KOPT-K1 (cell line): ENCODE data around the gene CLTCL1.

ENCODE experiments used
- H3K27ac ChIP-seq: fragments of 200-600 bp; sonication (generic); 2 replicates; pipeline ENCODE4 v1.5.1; 2016; ENCODE audit warnings: antibody characterized with exemption, mild to moderate bottlenecking, low read depth, low read length; ENCODE audit not compliant: poor library complexity, severe bottlenecking
- H3K36me3 ChIP-seq: fragments of 200-600 bp; sonication (generic); 2 replicates; pipeline ENCODE4 v1.5.1; 2017; ENCODE audit warnings: antibody characterized with exemption, mild to moderate bottlenecking, low read length, moderate library complexity; ENCODE audit not compliant: insufficient read depth
- H3K9me3 ChIP-seq: fragments of 200-600 bp; sonication (generic); 2 replicates; pipeline ENCODE4 v1.5.1; 2017; ENCODE audit warnings: antibody characterized with exemption, low read length, mild to moderate bottlenecking; ENCODE audit not compliant: insufficient read depth, poor library complexity, severe bottlenecking

Gene CLTCL1

DNA sequence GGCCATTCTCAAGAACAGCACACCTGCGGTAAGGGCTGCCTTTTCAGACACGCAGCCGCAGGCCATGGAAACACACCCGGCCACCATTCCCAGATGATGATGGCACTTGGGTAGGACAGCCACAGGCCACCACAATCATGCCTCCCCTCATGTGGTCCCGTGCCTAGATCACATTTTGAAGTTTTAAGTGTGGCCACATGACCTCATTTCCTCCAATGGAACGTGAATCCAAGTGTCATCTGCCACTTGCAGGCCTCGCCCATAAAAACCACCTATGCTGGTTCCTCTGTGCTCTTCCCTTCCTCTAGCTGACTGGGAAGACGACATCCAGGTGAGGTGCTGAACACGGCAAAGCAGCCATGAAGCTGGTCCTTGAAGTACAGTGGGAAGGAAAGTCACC, 68.4 kb downstream of the CLTCL1 start:
- Histone ChIP-seq H3K36me3 (no peaks in the 10 kb centered on the region), H3K9me3 (no peaks in the 10 kb centered on the region), H3K27ac (no peak overlapping the region)

DNA sequence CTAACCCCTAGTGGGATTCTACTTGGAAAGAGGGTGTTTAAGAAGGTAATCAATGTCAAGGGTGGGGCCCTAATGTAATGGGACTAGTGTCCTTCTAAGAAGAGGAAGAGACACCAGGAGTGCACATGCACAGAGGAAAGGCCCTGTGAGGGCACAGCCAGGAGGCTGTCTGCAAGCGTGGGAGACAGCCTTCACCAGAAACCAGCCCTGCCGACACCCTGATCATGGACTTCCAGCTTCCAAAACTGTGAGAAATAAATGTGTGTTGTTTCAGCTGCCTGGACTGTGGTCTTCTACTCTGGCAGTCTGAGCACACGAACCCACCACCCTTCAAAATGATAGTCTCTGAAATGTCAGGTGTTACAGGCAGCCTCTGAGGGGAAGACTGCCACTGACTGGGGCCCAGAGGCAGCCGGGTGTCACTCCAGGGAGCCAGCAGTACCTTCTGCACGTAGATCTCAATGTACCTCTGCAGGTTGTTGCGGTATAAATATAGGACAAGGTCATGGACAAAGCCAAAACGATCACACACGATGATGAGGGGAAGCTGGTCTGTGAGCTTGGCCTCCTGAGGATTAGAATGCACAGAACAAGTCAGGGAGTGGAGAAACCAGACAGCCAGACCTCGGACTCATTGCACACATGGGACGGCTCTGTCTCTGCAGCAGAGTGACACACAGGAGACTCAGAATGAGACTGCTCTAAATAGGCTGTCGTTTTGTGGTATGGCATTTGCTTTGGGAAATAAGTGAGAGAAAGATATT, 69.1 kb downstream of the CLTCL1 start:
- Histone ChIP-seq H3K27ac (no peak overlapping the region), H3K9me3 (no peaks in the 10 kb centered on the region), H3K36me3 (no peaks in the 10 kb centered on the region)

DNA sequence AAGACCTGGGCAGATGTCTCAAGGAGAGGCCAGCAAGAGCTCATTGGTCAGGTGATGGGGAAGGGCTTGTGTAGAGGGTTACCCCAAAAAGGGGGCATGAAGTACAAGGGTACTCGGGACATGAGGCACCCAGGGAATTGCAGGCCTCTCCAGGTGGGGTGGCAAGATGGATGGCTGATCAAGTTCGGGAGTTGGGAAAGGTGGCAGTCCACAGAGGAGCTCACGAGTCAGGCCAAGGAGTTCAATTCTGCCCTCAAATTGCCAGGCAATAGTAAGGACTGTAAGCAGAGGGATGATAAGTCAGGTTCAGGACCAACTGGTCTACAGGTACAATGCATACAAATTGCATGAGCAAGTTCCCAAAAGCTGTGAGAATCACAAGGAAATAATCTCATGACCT, 70.7 kb downstream of the CLTCL1 start:
- H3K36me3 ChIP-seq = no peaks in the 10 kb centered on the region
- no peak overlapping the region for H3K27ac ChIP-seq
- no peaks in the 10 kb centered on the region for H3K9me3 ChIP-seq

DNA sequence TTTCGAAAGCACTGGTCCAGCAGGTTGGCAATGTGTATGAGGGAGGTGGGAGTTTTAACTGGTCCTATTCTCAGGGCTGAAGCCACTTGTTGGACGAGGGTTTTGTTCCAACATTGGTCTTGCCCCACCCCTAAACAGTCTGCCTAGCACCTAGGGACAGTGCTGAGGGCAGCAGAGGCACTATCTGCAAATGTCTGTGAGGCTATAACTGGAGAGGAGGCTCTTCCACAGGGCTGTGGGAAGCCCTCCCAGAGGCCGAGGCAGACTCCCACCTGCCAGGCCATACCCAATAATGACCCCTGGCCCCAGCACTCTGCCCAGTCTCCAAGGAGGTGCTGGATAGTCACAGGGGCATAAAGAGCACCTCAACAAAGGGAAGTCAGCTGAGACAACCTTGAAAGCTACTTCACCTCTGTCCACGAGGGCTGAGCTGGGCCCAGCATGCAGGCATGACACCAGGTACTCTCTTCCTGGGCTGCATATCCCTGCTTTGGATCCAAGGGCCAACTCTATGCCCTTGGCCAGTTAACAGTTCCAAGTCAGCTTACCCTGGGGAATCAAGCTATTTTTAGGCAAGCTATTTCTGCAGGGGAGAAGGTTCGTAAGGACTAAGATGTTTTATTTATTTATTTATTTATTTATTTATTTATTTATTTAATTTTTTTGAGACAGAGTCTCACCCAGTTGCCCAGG, 72.8 kb downstream of the CLTCL1 start:
- Histone ChIP-seq H3K9me3 (no peaks in the 10 kb centered on the region), H3K36me3 (no peaks in the 10 kb centered on the region), H3K27ac (no peak overlapping the region)

DNA sequence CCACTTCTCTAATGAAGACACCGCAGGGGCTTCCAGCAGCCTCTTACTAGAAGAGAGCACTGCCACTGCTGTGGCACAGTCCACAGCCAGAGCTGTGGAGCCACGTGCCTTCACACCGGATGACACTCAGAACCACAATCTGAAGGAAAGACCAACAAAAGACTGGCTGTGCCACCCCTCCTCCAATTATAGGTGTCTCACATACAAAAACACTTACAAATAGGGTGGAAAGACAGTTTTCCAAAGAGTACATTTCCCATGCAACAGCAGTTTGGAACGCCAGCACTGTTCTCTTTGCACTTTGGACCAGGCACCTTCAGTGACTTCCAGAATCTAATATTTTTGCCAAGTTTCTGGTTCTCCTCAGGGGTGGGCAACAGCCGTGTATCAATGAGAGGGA, 74.9 kb downstream of the CLTCL1 start:
- Histone ChIP-seq H3K9me3 (no peaks in the 10 kb centered on the region), H3K27ac (no peak overlapping the region), H3K36me3 (no peaks in the 10 kb centered on the region)

DNA sequence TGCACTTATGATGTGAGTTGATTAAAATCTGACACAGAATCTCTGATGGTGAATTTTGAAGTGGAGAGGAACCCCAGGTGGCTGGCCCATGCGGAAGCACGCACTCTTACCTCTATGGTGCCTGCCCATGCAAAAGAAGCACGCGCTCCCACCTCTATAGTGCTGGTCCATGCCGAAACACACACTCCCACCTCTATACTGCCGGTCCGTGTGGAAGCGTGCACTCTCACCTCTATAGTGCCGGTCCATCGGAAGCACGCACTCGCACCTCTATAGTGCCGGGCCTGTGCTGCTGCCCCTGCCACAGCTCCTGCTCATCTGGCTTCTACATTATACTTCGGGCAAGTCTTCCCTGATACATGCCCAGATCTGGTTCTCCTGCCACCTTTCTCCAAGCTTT, 76.2 kb downstream of the CLTCL1 start:
- no peak overlapping the region for H3K27ac ChIP-seq
- no peaks in the 10 kb centered on the region for H3K9me3 ChIP-seq
- H3K36me3 ChIP-seq = no peaks in the 10 kb centered on the region

DNA sequence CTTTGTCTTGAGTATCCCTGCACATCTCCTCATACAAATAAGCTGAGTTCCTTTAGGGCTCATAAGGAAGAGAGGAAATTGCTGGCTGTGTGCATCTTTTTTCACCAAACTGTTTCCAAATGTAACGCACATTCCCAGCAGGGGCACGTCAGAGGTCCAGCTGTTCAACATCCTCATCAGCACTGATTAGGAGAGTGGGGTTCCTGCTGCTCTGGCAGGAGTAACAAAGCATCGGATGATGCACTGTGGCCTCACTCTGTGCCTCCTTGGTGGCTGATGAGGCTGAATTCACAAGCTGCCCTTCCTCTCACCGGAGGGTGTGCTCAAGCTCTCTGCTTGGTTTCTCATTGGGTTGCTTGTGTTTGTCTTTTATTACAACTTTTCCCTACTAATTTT, 77.4 kb downstream of the CLTCL1 start:
- Histone ChIP-seq H3K9me3 (no peaks in the 10 kb centered on the region), H3K27ac (no peak overlapping the region)

DNA sequence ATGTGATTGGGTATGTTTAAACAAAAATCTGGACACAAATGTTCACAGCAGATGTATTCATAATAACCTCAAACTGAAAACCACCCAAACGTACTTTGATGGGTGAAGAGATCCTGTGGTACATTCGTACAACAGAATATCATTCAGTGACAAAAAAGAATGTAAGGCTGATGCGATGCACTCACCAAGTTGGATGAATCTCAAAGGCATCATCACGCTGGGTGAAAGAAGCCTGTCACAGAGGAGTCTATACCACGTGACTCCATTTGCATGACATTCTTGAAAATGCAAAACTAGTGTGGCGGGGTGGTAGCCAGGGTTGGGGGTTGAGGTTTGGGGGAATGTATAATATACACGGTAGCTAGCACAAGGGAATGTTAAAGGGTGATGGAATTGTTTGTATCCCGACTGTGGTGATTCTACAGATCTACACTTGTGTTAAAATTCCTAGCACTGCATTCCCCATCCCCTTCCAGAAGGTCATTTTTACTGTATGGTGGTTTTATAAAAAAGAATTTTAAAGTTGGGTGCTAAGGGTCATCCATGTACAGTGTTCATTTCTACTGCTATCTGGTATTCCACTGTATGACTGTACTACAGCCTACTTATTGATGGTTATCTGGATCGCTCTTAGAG, 78.0 kb downstream of the CLTCL1 start:
- no peaks in the 10 kb centered on the region for H3K9me3 ChIP-seq
- no peak overlapping the region for H3K27ac ChIP-seq
- H3K36me3 ChIP-seq = no peaks in the 10 kb centered on the region

More for the DNA sequence above, 77.4 kb downstream of the CLTCL1 start:
- H3K36me3 ChIP-seq = no peaks in the 10 kb centered on the region

DNA sequence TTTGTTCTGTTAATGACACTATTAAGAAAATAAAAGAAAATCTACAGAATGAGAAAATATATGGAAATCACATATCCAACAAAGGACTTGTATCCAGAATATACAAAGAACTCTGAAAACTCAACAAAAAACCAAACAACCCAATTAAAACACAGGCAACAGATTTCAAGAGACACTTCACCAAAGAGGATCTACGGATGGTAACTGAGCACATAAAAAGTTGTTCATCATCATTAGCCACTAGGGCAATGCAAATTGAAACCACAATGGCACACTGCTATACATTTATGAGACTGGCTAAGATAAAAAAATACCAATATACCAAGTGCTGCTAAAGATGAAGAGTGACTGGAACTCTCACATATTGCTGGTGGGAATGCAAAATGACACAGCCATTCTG, 78.5 kb downstream of the CLTCL1 start:
- no peak overlapping the region for H3K27ac ChIP-seq
- no peaks in the 10 kb centered on the region for H3K9me3 ChIP-seq

DNA sequence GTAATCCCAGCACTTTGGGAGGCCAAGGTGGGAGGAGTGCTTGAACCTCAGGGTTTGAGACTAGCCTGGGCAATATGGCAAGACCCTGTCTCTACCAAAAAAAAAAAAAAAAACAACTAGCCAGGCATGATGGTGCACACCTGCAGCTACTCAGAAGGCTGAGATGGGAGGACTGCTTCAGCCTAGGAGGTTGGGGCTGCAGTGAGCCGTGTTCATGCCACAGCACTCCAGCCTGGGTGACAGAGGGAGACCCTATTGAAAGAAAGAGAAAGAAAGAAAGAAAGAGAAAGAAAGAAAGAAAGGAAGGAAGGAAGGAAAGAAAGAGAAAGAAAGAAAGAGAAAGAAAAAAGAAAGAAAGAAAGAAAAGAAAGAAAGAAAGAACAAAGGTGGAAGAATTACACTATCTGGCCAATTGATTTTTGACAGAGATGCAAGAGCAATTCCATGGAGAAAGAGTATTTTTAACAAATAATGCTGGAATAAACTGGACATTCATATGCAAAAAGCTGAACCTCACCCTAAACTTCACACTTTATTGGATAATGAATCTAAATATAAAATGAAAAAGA, 79.1 kb downstream of the CLTCL1 start:
- no peaks in the 10 kb centered on the region for H3K9me3 ChIP-seq
- no peaks in the 10 kb centered on the region for H3K36me3 ChIP-seq
- no peak overlapping the region for H3K27ac ChIP-seq

More for the DNA sequence above, 78.5 kb downstream of the CLTCL1 start:
- H3K36me3 ChIP-seq = no peaks in the 10 kb centered on the region

DNA sequence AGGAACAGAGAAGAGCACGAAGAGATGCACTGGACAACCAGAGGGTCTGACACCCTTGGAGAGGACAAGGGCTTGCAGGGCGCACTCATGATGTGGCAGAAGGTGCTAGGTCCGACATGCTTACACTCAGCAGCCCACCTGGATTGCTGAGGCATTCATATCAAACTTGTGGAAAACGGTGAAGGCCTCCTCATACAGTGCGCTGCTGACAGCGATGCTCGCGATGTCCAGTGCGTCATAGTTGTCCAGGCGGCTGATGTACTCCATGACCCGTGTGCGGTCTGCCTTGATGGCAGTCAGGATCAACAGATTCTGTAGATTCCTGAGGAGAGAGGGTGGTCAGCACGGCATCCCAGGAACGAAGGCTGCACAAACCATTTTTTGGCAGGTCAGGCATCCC, 81.3 kb downstream of the CLTCL1 start:
- Histone ChIP-seq H3K9me3 (no peaks in the 10 kb centered on the region), H3K27ac (no peak overlapping the region), H3K36me3 (no peaks in the 10 kb centered on the region)

DNA sequence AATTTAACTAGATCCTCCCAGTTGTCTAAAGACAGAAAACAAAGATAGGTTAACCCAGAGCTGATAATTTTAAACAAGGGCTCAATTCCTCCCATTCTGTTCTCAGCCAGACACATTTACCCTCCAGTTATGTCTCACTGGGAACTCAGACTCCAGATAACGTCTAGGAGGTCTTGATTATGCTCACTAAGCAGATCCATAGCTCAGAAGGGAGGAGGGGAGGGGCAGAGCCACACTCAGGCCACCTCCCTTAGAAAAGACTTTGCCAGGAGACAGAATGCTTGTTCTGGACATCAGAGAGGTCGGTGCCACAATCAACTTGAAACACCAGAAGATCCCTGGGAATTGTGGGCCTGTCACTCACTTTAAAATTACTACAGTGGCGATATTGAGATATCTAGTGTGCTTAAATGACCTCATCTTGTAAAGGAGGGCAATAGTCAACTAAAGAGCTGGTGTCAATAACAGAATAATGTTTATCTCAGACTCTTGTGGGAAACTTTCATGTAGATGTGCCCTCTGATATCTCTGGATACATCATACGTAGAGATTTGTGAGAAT, 83.2 kb downstream of the CLTCL1 start:
- Histone ChIP-seq H3K9me3 (no peaks in the 10 kb centered on the region), H3K27ac (no peak overlapping the region), H3K36me3 (no peaks in the 10 kb centered on the region)

DNA sequence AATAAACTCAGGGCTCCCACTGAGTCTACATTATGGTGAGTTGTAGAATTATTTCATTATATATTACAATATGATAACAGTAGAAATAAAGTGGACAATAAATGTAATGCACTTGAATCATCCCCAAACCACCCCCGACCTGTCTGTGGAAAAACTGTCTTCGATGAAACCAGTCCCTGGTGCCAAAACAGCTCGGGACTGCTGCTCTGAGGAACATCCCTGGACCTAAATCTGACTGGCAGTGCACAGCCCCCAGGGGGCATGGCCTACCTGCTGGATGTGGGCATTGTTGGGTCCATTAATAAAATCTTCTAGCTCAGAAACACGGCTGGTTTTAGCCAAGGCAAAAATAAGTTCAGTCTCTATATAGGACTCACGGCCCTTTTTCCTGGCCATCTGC, 83.6 kb downstream of the CLTCL1 start:
- Histone ChIP-seq H3K36me3 (no peaks in the 10 kb centered on the region), H3K27ac (no peak overlapping the region), H3K9me3 (no peaks in the 10 kb centered on the region)

DNA sequence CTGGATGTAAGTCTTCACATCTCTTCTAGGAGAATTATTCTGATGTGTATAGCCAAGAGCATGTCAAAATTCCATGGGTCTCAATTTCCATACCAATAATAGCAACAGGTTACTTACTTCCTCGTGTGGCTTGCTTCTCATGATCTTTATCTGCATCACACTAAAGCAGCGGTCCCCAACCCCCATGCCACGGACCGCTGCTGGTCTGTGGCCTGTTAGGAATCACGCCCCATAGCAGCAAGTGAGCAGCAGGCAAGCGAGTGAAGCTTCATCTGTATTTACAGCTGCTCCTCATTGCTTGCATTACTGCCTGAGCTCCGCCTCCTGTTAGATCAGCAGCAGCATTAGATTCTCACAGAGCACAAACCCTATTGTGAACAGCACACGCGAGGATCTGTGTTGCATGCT, 84.1 kb downstream of the CLTCL1 start:
- H3K27ac ChIP-seq = no peak overlapping the region
- no peaks in the 10 kb centered on the region for H3K9me3 ChIP-seq
- no peaks in the 10 kb centered on the region for H3K36me3 ChIP-seq

DNA sequence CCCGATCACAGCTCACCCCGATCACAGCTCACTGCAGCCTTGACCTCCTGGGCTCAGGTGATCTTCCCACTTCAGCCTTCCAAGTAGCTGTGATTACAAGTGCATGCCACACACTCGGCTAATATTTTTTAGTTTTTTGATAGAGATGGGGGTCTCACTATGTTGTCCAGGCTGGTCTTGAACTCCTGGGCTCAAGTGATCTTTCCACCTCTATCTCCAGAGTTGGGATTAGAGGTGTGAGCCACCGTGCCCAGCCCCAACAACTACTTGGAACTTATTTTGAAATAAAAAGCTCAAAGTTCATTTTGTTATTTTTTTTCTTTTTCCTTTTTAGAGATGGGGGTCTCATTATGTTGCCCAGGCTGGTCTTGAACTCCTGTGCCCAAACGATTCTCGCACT, 85.2 kb downstream of the CLTCL1 start:
- Histone ChIP-seq H3K27ac (no peak overlapping the region), H3K9me3 (no peaks in the 10 kb centered on the region), H3K36me3 (no peaks in the 10 kb centered on the region)
